B cell (primary cell): Measurements from ENCODE around the gene ZNF44. TPM values are rescaled to one million over a fixed set of nuclear protein-coding genes. Genes with fewer than 3 reads are reported as not detected.

ENCODE experiments used
- ATAC-seq: fragments of 200-7000 bp; cut with Tn5 transposase; one replicate; pipeline ENCODE4 v1.10.0; 2021; ENCODE audit warnings: low read depth, mild to moderate bottlenecking, moderate number of reproducible peaks, moderate library complexity
- CTCF ChIA-PET: fragments of 350-600 bp; sonication (Branson Sonifier 250); formaldehyde crosslinking; loops from one replicate; lab custom pipeline; 2021; ENCODE audit warnings: antibody characterized with exemption, inconsistent platforms; lab: Charles Lee
- POLR2A ChIA-PET: fragments of 350-600 bp; sonication (Branson Sonifier 250); formaldehyde crosslinking; loops from one replicate; lab custom pipeline; 2021; ENCODE audit warnings: antibody characterized with exemption; lab: Charles Lee
- DNase-seq: peaks from one replicate; pipeline ENCODE4 v3.0.0; 2013
- H2AFZ ChIP-seq: 2 replicates; pipeline ENCODE4 v1.6.1; 2012; ENCODE audit warnings: mild to moderate bottlenecking, low read depth, low read length; ENCODE audit not compliant: insufficient read depth, poor library complexity, severe bottlenecking
- H3K27ac ChIP-seq, 2 donors: 1 replicate in 1 of 2; 2 replicates in 1 of 2; pipeline ENCODE4 v1.5.1; 2012 to 2013; ENCODE audit warnings: low read length in 2 of 2, mild to moderate bottlenecking in 2 of 2, moderate library complexity in 1 of 2
- H3K27me3 ChIP-seq, 4 experiments: fragments of 200-600 bp in 1 of 4; sonication (generic) in 1 of 4; replicated peaks in 1 of 4; 1 replicate in 2 of 4; 2 replicates in 2 of 4; pipeline versions ENCODE4 v1.6.1 to v1.7.0; 2013 to 2016; ENCODE audit warnings: low read length in 3 of 4, mild to moderate bottlenecking in 2 of 4, mixed read lengths in 1 of 4, moderate library complexity in 1 of 4; ENCODE audit not compliant: insufficient read depth in 4 of 4, control insufficient read depth in 3 of 4; ENCODE audit errors: control extremely low read depth in 1 of 4
- H3K36me3 ChIP-seq, 2 experiments: replicated peaks in 1 of 2; 1 replicate in 1 of 2; 2 replicates in 1 of 2; pipeline versions ENCODE4 v1.6.1 to v1.7.1; 2013; ENCODE audit warnings: low read length in 1 of 2; ENCODE audit not compliant: insufficient read depth in 2 of 2, control insufficient read depth in 1 of 2; ENCODE audit errors: control extremely low read depth in 1 of 2, extremely low read depth in 1 of 2
- H3K4me1 ChIP-seq, 2 donors: fragments of 200-600 bp in 1 of 2; sonication (generic) in 1 of 2; 1 replicate in 1 of 2; 2 replicates in 1 of 2; pipeline versions ENCODE4 v1.5.1 to v1.6.1; 2013 to 2017; ENCODE audit warnings: low read length in 2 of 2; ENCODE audit not compliant: control insufficient read depth in 2 of 2, insufficient read depth in 2 of 2
- H3K4me2 ChIP-seq: replicated peaks from 2 replicates; pipeline ENCODE3; 2012; ENCODE audit warnings: mild to moderate bottlenecking, low read depth, low read length; ENCODE audit not compliant: poor library complexity, severe bottlenecking
- H3K4me3 ChIP-seq, 5 experiments: fragments of 200-600 bp in 1 of 5; sonication (generic) in 1 of 5; 1 replicate in 3 of 5; 2 replicates in 2 of 5; pipeline versions ENCODE4 v1.5.1 to v1.7.0; 2011 to 2016; ENCODE audit warnings: low read length in 4 of 5, mild to moderate bottlenecking in 4 of 5, low read depth in 2 of 5, control low read depth in 1 of 5, moderate library complexity in 1 of 5; ENCODE audit not compliant: insufficient read depth in 1 of 5; ENCODE audit errors: control extremely low read depth in 1 of 5, extremely low read depth in 1 of 5
- H3K79me2 ChIP-seq: fragments of 200-600 bp; sonication (generic); one replicate; pipeline ENCODE4 v1.6.0; 2016; ENCODE audit warnings: low read length; ENCODE audit not compliant: control insufficient read depth, insufficient read depth
- H3K9ac ChIP-seq: fragments of 200-600 bp; sonication (generic); 2 replicates; pipeline ENCODE4 v1.6.1; 2017; ENCODE audit warnings: mild to moderate bottlenecking, low read length, moderate library complexity
- H3K9me3 ChIP-seq, 3 donors: one replicate each; pipeline versions ENCODE4 v1.6.1 to v1.7.1; 2013; ENCODE audit warnings: low read length in 2 of 3; ENCODE audit not compliant: control insufficient read depth in 2 of 3, insufficient read depth in 1 of 3; ENCODE audit errors: control extremely low read depth in 1 of 3
- H4K20me1 ChIP-seq: 2 replicates; pipeline ENCODE4 v1.6.0; 2012; ENCODE audit warnings: mild to moderate bottlenecking, low read length; ENCODE audit not compliant: insufficient read depth, control insufficient read depth, poor library complexity, severe bottlenecking
- H3K27ac Mint-ChIP-seq: one replicate; pipeline ENCODE4 v1.8.0; 2021; ENCODE audit warnings: mixed read lengths
- H3K27me3 Mint-ChIP-seq: one replicate; pipeline ENCODE4 v1.8.0; 2021; ENCODE audit warnings: mixed read lengths
- H3K4me1 Mint-ChIP-seq: one replicate; pipeline ENCODE4 v1.8.0; 2021; ENCODE audit warnings: mixed read lengths
- H3K4me3 Mint-ChIP-seq: one replicate; pipeline ENCODE4 v1.8.0; 2021; ENCODE audit warnings: mixed read lengths
- H3K9me3 Mint-ChIP-seq: one replicate; pipeline ENCODE4 v1.8.0; 2022; ENCODE audit warnings: mixed read lengths; ENCODE audit not compliant: insufficient read depth
- EZH2 ChIP-seq: IDR thresholded peaks from 2 replicates; pipeline ENCODE4 v1.6.1; 2012; ENCODE audit warnings: borderline replicate concordance, low read depth, mild to moderate bottlenecking, moderate library complexity, low read length; ENCODE audit not compliant: insufficient read depth, poor library complexity, severe bottlenecking
- WGBS: methylation state at CpG from one replicate; pipeline ENCODE4 v1.1.5; 2013; ENCODE audit warnings: missing lambda C conversion rate; ENCODE audit not compliant: insufficient coverage; 5-methylcytosine and 5-hydroxymethylcytosine counted together
- intact Hi-C: fragments of 100-400 bp; cut with micrococcal nuclease; formaldehyde crosslinking; loops from one replicate; pipeline ENCODE4 v1.10.0; 2022
- polyA plus RNA-seq: library from polyadenylated mRNA; depleted of rRNA; stranded (reverse); fragments of >200 nt; gene quantifications from 2 replicates; pipeline ENCODE4 v1.2.3, GENCODE V29; 2012
- total RNA-seq, 2 donors: library from RNA; stranded (reverse); fragments of 120-200 nt in 1 of 2; gene quantifications; 1 replicate in 1 of 2; 2 replicates in 1 of 2; pipeline versions ENCODE4 v1.2.3 to v1.2.4, GENCODE V29; 2013 to 2022
- TF ChIP-seq, protein P1 (sequence below): fragments of 200-600 bp; IDR thresholded peaks from one replicate; pipeline ENCODE4 v1.8.0; 2022; ENCODE audit warnings: antibody characterized with exemption, mild to moderate bottlenecking

ZNF44 gene
- total and polyA plus RNA-seq, 2 donors (not counting 1 experiment from before 2014, with no cell fraction given): 11.3 to 28.0 TPM

DNA sequence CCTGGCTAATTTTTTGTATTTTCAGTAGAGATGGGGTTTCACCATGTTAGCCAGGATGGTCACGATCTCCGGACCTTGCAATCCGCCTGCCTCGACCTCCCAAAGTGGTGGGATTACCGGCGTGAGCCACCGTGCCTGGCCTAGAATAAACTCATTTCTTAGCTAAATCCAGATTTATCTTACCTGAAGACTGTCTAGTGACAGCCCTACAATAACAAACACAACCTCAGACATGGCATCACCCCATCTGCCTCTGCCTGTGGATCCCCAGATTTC lies 5.0 kb downstream of the ZNF44 start:
- 96% methylated on average over 7 of the region's 7 CpGs for WGBS
- no peak overlapping the region for H2AFZ ChIP-seq
- H3K27ac ChIP-seq: no peak overlapping the region
- peaks cover 0 to 4% of the 10 kb centered on the region in 2 experiments for H3K36me3 ChIP-seq
- ChIA-PET POLR2A (no interaction called here), CTCF (no interaction called here)
- intact Hi-C loops: no loop called here
- no peak for TF ChIP-seq EZH2
- TF ChIP-seq, protein P1, sequence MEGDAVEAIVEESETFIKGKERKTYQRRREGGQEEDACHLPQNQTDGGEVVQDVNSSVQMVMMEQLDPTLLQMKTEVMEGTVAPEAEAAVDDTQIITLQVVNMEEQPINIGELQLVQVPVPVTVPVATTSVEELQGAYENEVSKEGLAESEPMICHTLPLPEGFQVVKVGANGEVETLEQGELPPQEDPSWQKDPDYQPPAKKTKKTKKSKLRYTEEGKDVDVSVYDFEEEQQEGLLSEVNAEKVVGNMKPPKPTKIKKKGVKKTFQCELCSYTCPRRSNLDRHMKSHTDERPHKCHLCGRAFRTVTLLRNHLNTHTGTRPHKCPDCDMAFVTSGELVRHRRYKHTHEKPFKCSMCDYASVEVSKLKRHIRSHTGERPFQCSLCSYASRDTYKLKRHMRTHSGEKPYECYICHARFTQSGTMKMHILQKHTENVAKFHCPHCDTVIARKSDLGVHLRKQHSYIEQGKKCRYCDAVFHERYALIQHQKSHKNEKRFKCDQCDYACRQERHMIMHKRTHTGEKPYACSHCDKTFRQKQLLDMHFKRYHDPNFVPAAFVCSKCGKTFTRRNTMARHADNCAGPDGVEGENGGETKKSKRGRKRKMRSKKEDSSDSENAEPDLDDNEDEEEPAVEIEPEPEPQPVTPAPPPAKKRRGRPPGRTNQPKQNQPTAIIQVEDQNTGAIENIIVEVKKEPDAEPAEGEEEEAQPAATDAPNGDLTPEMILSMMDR: no peak
- no peak overlapping the region for H3K4me3 ChIP-seq
- no peaks in the 10 kb centered on the region for H3K9me3 Mint-ChIP-seq
- no peak overlapping the region for H3K27ac Mint-ChIP-seq
- no peaks in the 10 kb centered on the region for H3K27me3 ChIP-seq
- no peak overlapping the region for H3K4me2 ChIP-seq
- H3K9ac ChIP-seq: no peak overlapping the region
- H3K27me3 Mint-ChIP-seq: no peaks in the 10 kb centered on the region
- ATAC-seq: no peak
- H3K4me1 Mint-ChIP-seq: peaks cover 39% of the 10 kb centered on the region
- peaks cover 95% of the 10 kb centered on the region for H3K79me2 ChIP-seq
- no peak overlapping the region for H3K4me3 Mint-ChIP-seq
- H4K20me1 ChIP-seq: peaks cover 35% of the 10 kb centered on the region
- H3K4me1 ChIP-seq: peaks cover 8 to 16% of the 10 kb centered on the region in 2 donors
- no peaks in the 10 kb centered on the region for H3K9me3 ChIP-seq
- DNase-seq: no peak

DNA sequence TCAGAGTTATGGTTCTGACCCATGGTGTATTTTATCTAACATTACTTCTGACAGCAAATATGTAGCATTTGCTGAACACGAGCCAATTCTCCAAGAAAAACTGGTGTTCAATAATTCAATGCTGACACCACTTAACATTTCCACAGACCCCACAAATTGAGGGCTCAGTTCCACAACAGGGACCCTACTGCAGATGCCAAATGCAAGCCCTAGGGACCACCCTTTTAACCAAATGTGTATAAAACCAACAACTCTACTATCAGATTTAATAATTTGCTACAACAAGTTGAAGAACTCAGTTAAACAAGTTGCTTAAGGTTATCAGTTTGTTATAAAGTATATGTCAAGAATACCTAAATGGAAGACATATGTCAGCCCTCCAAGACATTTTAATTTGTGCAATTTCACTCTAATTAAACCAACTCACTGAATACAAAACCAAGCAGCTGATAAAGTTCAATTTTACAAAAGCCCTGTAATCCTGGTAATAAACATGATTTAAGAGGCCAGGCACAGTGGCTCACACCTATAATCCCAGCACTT lies 6.7 kb downstream of the ZNF44 start:
- H3K4me3 Mint-ChIP-seq: no peak overlapping the region
- Histone ChIP-seq H3K27me3 (no peaks in the 10 kb centered on the region), H3K9me3 (peaks cover 0 to 1% (median 0%) of the 10 kb centered on the region in 3 donors), H3K4me2 (no peak overlapping the region), H3K9ac (no peak overlapping the region), H3K4me3 (no peak overlapping the region), H4K20me1 (peaks cover 36% of the 10 kb centered on the region), H2AFZ (no peak overlapping the region), H3K27ac (no peak overlapping the region), H3K36me3 (peaks cover 0 to 4% of the 10 kb centered on the region in 2 experiments), H3K79me2 (peaks cover 95% of the 10 kb centered on the region), H3K4me1 (peaks cover under 1 to 5% of the 10 kb centered on the region in 2 donors)
- no peak for DNase-seq
- no peak overlapping the region for H3K27ac Mint-ChIP-seq
- ATAC-seq: no peak
- POLR2A ChIA-PET: no interaction called here
- no peaks in the 10 kb centered on the region for H3K27me3 Mint-ChIP-seq
- CTCF ChIA-PET: no interaction called here
- H3K4me1 Mint-ChIP-seq: peaks cover 27% of the 10 kb centered on the region
- intact Hi-C loops: no loop called here
- TF ChIP-seq, protein P1: no peak
- no peak for TF ChIP-seq EZH2
- H3K9me3 Mint-ChIP-seq: no peaks in the 10 kb centered on the region
- WGBS: 100% methylated on average over 1 of the region's 1 CpG
